ENCODE data around the gene RSPH6A. TPM values are rescaled to one million over a fixed set of nuclear protein-coding genes. Genes with fewer than 3 reads are reported as not detected.
A peak's percentile ranks its signal among the peaks of the same experiment; 100 is the strongest.

The RSPH6A gene
- total and polyA plus RNA-seq, 10 of the 15 experiments (the other 5 are each of a cell fraction or from before 2014, with no cell fraction given), result 0.03 to 0.41 (median 0.22) TPM; not detected in 4

- SMC1A ChIA-PET (ENCODE audit: uncharacterized antibody, unreplicated experiment), result interaction anchor here (0.8 to 10.0 kb wide), 11 partner anchors 9 to 95 kb away, joined by 3 to 98 read pairs (median 4); partner anchors contain the start of genes IRF2BP1, MYPOP and SIX5
- H3K79me2 ChIP-seq (ENCODE audit: control insufficient read depth, insufficient read depth, low read length), result peaks cover 26% of the 10 kb centered on the region
- H4K20me1 ChIP-seq (ENCODE audit: control insufficient read depth, insufficient read depth), result no peaks in the 10 kb centered on the region
- in situ Hi-C loops (cut with MboI), result no loop called here
- 3% methylated on average over 52 of the region's 71 CpGs for WGBS (ENCODE audit: insufficient coverage, insufficient replicate concordance, low lambda C conversion rate, missing lambda C conversion rate)
- H3K27ac ChIP-seq (ENCODE audit: control insufficient read depth, insufficient read depth), result no peak within 1 kb of the TSS
- CTCF ChIA-PET, result interaction anchor here (0.5 to 9.2 kb wide), 20 partner anchors 10 to 1980 kb away, joined by 3 to 194 read pairs (median 4); partner anchors contain the start of genes IRF2BP1, MYPOP and SIX5
- H3K4me2 ChIP-seq (ENCODE audit: control insufficient read depth, insufficient read depth), result peak within 1 kb of the TSS; percentile 98
- peak within 1 kb of the TSS; percentile 69 for H3K4me3 ChIP-seq
- POLR2A ChIA-PET, result interaction anchor here (0.6 to 8.2 kb wide), 21 partner anchors 8 to 227 kb away, joined by 3 to 178 read pairs (median 4); partner anchors contain the start of genes CCDC61, DMWD, IRF2BP1 and MYPOP
- H3K27me3 ChIP-seq (replicated peaks in 1 of 2; ENCODE audit: control insufficient read depth in 2 of 2, insufficient read depth in 2 of 2, low read length in 1 of 2), result peaks cover 0 to 6% of the 10 kb centered on the region in 2 experiments; a peak in 2 of 4 replicates
- no TSS peak for BruUV-seq (replicated peaks)
- no peaks in the 10 kb centered on the region for H3K9me3 ChIP-seq (replicated peaks; ENCODE audit: control insufficient read depth, insufficient read depth, low read length)
- H3K9ac ChIP-seq (ENCODE audit: control insufficient read depth, insufficient read depth, low read length), result peak within 1 kb of the TSS; percentile 20; the same call in 1 of the 2 replicates
- ATAC-seq, result peak; percentile 73
- H3K4me1 ChIP-seq (ENCODE audit: control insufficient read depth, insufficient read depth, low read length), result peaks cover 5% of the 10 kb centered on the region
- no peaks in the 10 kb centered on the region for H3K36me3 ChIP-seq (ENCODE audit: control insufficient read depth in 2 of 2, insufficient read depth in 2 of 2, low read length in 1 of 2)
- RAD21 ChIA-PET (ENCODE audit: unreplicated experiment), result interaction anchor here (0.5 to 5.2 kb wide), 16 partner anchors 12 to 754 kb away, joined by 3 to 159 read pairs (median 4); partner anchors contain the start of genes CCDC61, DMWD, FBXO46 and IRF2BP1
- no peak for DNase-seq (ENCODE audit: low read depth, low spot score)
- FAIRE-seq, result no peak
- intact Hi-C loops (cut with micrococcal nuclease; ENCODE audit: unreplicated experiment), result loop anchor here (1.0 kb wide), 2 partner anchors 18 to 22 kb away; partner anchors contain the start of gene IRF2BP1
- peak within 1 kb of the TSS; percentile 97 for H2AFZ ChIP-seq (ENCODE audit: control insufficient read depth, low read depth, low read length)
- TF ChIP-seq RUNX3 (IDR thresholded peaks at IDR 0.05; ENCODE audit: low read length), result peak; percentile 34; the same call in 1 of the 2 replicates
- peak; percentile 17 for TF ChIP-seq BCL3 (IDR thresholded peaks at IDR 0.05; ENCODE audit: borderline replicate concordance, insufficient read depth, low read depth, low read length, poor library complexity, severe bottlenecking)
- TF ChIP-seq BRCA1 (IDR thresholded peaks at IDR 0.05; ENCODE audit: low read depth, low read length), result no peak
- no peak for TF ChIP-seq GATAD2B (conservative IDR thresholded peaks at IDR 0.05; ENCODE audit: low read depth)
- 0 out of 2 replicates have a peak, but pooled peaks have one; percentile 43 for TF ChIP-seq TCF12 (IDR thresholded peaks at IDR 0.05; ENCODE audit: low read depth, low read length)
- TF ChIP-seq MEF2B (IDR thresholded peaks at IDR 0.05; ENCODE audit: partially characterized antibody, poor library complexity, severe bottlenecking), result peak; percentile 18
- TF ChIP-seq POLR2A (IDR thresholded peaks at IDR 0.05; ENCODE audit: low read depth, low read length), result peak; percentile 38; the same call in 1 of the 2 replicates
- 0 out of 2 replicates have a peak, but pooled peaks have one; percentile 38 for TF ChIP-seq TCF3 (IDR thresholded peaks at IDR 0.05; ENCODE audit: borderline replicate concordance, insufficient read depth, low read depth, low read length)
- TF ChIP-seq DPF2 (IDR thresholded peaks at IDR 0.05), result 0 out of 2 replicates have a peak, but pooled peaks have one; percentile 37
- TF ChIP-seq JUND (IDR thresholded peaks at IDR 0.05; ENCODE audit: low read depth, low read length), result no peak
- TF ChIP-seq CTCF (IDR thresholded peaks at IDR 0.05 in 2 of 3, conservative IDR thresholded peaks at IDR 0.05 in 1 of 3; ENCODE audit: control insufficient read depth in 2 of 3, extremely low read depth in 1 of 3, insufficient read depth in 1 of 3, low read depth in 3 of 3, low read length in 3 of 3), result peak; percentile 53 to 87 (median 78)
- TF ChIP-seq EZH2 (IDR thresholded peaks at IDR 0.05; ENCODE audit: borderline replicate concordance, control insufficient read depth, low read depth, low read length), result no peak
- peak in 1 of 2 experiments; percentile 69; a peak in 1 of 3 replicates for TF ChIP-seq EGR1 (IDR thresholded peaks at IDR 0.05; ENCODE audit: borderline replicate concordance in 1 of 2, low read depth in 2 of 2, low read length in 2 of 2)
- peak; percentile 64; the same call in 1 of the 2 replicates for TF ChIP-seq SMC3 (IDR thresholded peaks at IDR 0.05; ENCODE audit: borderline replicate concordance, low read length)
- peak; percentile 70 to 84; a peak in 3 of 4 replicates for TF ChIP-seq BHLHE40 (IDR thresholded peaks at IDR 0.05; ENCODE audit: borderline replicate concordance in 1 of 2, low read depth in 2 of 2, low read length in 1 of 2)
- TF ChIP-seq RB1 (IDR thresholded peaks at IDR 0.05; ENCODE audit: borderline replicate concordance), result peak; percentile 41; the same call in 1 of the 2 replicates
- peak; percentile 68 for TF ChIP-seq MXI1 (IDR thresholded peaks at IDR 0.05; ENCODE audit: low read depth, low read length)
- no peak for TF ChIP-seq YY1 (IDR thresholded peaks at IDR 0.05; ENCODE audit: low read depth, low read length)
- peak; percentile 70; the same call in 1 of the 2 replicates for TF ChIP-seq HDAC2 (IDR thresholded peaks at IDR 0.05)
Measured at GRCh38 chr19:45863840-45864628, 48.9 kb upstream of the RSPH6A start, which contains the start of gene FOXA3. Gene FOXA3, plus strand, starts transcription at chr19:45864326. Its CDS starts 131 bp downstream, at chr19:45864457.
